ENCODE data around the gene DNAH11. TPM values are rescaled to one million over a fixed set of nuclear protein-coding genes. Genes with fewer than 3 reads are reported as not detected.
A peak's percentile ranks its signal among the peaks of the same experiment; 100 is the strongest.

Gene DNAH11
- total and polyA plus RNA-seq, 9 of the 15 experiments (the other 6 are each of a cell fraction or from before 2014, with no cell fraction given), result under 0.01 TPM; not detected in 7

- TF ChIP-seq THAP12 (CRISPR knock-in tag; IDR thresholded peaks at IDR 0.05), result no peak
- no peak for TF ChIP-seq TOE1 (IDR thresholded peaks at IDR 0.05; ENCODE audit: borderline replicate concordance)
- TF ChIP-seq TOE1 (CRISPR knock-in tag; IDR thresholded peaks at IDR 0.05; ENCODE audit: borderline replicate concordance, low read depth), result no peak
- no peak for TF ChIP-seq E2F1 (CRISPR knock-in tag; IDR thresholded peaks at IDR 0.05)
- TF ChIP-seq SMAD3 (CRISPR knock-in tag; conservative IDR thresholded peaks at IDR 0.05), result no peak
- no peak for TF ChIP-seq TFAM (CRISPR knock-in tag; conservative IDR thresholded peaks at IDR 0.05)
- no peak for TF ChIP-seq PRMT5 (CRISPR knock-in tag; IDR thresholded peaks at IDR 0.05)
- TF ChIP-seq E2F8 (IDR thresholded peaks at IDR 0.05; ENCODE audit: low read depth, partially characterized antibody), result no peak
- no peak for TF ChIP-seq DIDO1 (tag; IDR thresholded peaks at IDR 0.05; ENCODE audit: low read depth)
- no peak for TF ChIP-seq CHCHD3 (CRISPR knock-in tag; IDR thresholded peaks at IDR 0.05)
- TF ChIP-seq ARID3A (IDR thresholded peaks at IDR 0.05; ENCODE audit: borderline replicate concordance, low read depth, low read length), result 0 out of 2 replicates have a peak, but pooled peaks have one; percentile 51
- peak; percentile 83 for TF ChIP-seq STAT5A (IDR thresholded peaks at IDR 0.05; ENCODE audit: borderline replicate concordance, low read length)
- no peak for TF ChIP-seq MITF (IDR thresholded peaks at IDR 0.05)
- TF ChIP-seq TAF15 (IDR thresholded peaks at IDR 0.05; ENCODE audit: low read depth, low read length), result no peak
- no peak for TF ChIP-seq THAP7 (CRISPR knock-in tag; IDR thresholded peaks at IDR 0.05)
- no peak for TF ChIP-seq POLR3A (IDR thresholded peaks at IDR 0.05; ENCODE audit: borderline replicate concordance, extremely low read depth, insufficient read depth, insufficient read length)
- no peak for TF ChIP-seq TCFL5 (CRISPR knock-in tag; conservative IDR thresholded peaks at IDR 0.05)
These were observed 229.2 kb downstream of the DNAH11 start (continued) for GRCh38 chr7:21771906-21772610.

Measured in K562 (cell line).